ENCODE results near the gene HTRA3.

DNA sequence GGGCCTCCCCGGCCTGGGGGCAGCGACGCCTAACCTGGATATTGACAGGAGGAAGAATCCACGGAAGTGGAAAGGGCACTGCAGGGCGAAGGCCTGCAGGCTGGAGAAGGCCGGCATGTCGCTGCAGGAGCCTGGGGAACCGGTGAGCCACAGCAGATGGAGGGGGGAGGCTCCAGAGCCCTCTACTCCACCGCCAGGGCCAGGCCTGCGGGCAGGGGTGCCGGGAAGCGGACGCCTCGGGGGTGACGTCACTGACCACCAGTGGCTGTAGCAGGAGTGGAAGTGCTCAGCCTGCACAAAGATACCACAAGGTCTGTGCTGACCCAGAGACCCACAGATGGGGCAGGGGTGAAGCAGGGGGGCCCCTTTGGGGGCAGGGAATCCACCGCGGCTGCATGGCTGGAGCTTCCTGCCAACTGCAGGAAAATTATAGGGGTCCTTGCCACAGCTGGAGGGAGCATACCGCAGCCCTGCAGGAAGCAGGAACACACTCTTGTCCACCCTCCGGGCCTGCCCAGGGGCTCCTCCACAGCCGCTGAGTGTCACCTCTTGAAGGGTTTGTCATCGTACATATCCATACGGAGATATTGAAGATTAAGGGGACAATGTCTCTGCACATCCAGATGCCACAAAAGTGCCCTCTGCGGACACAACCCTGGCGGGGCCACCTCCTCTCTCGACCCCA is 7.6 kb upstream of the HTRA3 start:
- TF ChIP-seq, protein P1, sequence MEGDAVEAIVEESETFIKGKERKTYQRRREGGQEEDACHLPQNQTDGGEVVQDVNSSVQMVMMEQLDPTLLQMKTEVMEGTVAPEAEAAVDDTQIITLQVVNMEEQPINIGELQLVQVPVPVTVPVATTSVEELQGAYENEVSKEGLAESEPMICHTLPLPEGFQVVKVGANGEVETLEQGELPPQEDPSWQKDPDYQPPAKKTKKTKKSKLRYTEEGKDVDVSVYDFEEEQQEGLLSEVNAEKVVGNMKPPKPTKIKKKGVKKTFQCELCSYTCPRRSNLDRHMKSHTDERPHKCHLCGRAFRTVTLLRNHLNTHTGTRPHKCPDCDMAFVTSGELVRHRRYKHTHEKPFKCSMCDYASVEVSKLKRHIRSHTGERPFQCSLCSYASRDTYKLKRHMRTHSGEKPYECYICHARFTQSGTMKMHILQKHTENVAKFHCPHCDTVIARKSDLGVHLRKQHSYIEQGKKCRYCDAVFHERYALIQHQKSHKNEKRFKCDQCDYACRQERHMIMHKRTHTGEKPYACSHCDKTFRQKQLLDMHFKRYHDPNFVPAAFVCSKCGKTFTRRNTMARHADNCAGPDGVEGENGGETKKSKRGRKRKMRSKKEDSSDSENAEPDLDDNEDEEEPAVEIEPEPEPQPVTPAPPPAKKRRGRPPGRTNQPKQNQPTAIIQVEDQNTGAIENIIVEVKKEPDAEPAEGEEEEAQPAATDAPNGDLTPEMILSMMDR (conservative IDR thresholded peaks at IDR 0.05; ENCODE audit: low read length) = no peak
- no peak for TF ChIP-seq EZH2phosphoT487 (IDR thresholded peaks at IDR 0.05; ENCODE audit: borderline replicate concordance, low read depth, low read length)
